GOT3 (cell line): ENCODE data around the gene LAMB1.

Source experiments
- DNase-seq: peaks from one replicate; lab custom pipeline; 2025; ENCODE audit warnings: mixed read lengths; lab: John Stamatoyannopoulos, UW

LAMB1 gene

DNA sequence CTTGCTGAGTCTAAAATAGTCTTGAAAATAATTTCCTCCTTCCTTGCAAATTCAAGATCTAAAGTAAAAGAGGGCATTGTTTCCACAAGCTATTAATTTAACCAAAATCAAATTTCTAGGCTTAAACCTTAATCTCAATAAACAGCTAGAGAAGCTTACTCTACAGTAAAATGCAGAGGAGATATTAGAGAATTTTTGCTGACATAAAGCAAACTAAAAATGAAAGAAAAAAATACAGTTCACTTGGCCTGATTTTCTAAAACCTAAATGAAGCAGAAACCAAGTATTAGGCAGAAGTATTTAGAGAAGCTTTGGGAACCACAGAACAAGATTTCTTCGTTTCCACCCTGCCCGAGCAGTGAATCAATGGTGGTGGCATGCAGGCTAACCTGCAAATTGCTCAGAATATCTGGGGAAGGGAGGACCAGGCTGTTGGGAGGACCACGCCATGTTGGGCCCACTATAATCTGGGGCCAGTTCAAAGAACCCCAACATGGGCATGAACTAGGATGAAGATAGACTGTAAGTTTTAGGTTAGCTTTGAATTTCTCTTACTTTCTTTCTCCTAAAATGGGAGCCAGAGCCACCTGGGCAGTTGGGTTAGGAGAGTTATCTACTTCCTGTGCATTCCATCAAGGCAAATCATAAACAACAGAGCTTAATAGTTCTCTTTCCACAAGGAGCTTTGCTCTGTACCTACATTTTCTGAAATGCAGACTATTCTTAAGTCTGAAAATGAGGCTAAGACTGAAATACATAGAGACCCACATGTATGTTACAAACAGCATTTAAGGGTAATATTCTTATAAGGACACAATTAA lies 4.1 kb downstream of the LAMB1 start:
- DNase-seq: no peak

DNA sequence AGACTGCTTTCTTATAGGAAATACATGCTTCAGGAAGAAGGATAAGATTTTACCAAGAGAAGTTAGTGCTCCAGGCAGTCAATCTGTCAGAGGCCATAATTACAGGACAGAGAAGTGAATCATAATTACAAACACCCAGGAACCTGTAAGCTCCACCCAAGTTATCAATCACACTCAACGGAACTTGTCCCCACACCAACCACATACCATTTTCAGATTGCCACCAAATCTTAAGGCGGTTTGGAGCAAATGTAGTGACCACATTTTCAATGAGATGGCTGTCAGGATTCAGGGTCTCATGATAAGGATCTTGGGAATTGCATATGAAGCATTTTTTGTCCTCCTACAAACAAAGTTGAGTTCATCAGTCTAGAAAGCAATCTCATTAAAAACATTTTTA lies 4.8 kb downstream of the LAMB1 start:
- no peak for DNase-seq

DNA sequence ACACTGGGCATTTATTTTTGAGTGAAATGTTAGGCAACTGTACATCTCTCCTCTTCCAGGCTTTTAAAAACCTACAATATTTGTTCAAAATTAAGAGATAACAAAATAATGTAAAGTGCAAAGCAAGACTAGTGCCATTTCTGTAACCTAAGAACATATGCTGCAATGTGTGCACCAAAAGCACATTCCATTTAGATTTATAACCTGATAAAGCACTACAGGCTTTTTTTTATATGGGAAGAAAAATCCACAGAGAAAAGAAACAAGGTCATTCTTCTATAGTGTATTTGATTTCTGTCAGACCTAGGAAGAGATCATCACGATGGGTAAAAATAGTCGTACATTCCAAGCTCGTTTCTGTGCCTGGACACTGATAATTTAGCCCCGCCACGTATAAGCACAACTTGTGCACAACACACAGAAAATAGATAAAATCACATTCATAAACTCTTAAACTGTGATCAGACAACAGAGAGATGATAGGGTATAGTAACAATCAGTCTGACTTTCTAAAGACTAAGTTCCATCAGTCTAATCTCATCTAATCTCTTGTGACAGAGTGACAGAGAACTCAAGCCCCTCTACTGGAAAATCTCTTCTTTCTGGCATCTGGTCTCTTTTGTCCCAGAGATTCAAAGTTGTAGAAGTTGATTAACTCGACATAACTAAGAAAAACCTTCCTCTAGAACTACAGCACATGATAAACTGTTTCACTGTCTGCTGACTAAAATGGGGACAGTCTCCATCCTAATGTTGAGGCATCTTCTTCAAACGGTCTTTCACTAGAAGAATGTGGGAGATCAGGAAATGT lies 6.7 kb downstream of the LAMB1 start:
- DNase-seq: no peak

GRCh38 chr7:107995184-107996071 lies 7.5 kb downstream of the LAMB1 start:
- DNase-seq: no peak

- no peak for DNase-seq
These were observed 8.4 kb downstream of the LAMB1 start for GRCh38 chr7:107994421-107995030.

GRCh38 chr7:107993891-107994291 lies 9.1 kb downstream of the LAMB1 start:
- DNase-seq: no peak

DNA sequence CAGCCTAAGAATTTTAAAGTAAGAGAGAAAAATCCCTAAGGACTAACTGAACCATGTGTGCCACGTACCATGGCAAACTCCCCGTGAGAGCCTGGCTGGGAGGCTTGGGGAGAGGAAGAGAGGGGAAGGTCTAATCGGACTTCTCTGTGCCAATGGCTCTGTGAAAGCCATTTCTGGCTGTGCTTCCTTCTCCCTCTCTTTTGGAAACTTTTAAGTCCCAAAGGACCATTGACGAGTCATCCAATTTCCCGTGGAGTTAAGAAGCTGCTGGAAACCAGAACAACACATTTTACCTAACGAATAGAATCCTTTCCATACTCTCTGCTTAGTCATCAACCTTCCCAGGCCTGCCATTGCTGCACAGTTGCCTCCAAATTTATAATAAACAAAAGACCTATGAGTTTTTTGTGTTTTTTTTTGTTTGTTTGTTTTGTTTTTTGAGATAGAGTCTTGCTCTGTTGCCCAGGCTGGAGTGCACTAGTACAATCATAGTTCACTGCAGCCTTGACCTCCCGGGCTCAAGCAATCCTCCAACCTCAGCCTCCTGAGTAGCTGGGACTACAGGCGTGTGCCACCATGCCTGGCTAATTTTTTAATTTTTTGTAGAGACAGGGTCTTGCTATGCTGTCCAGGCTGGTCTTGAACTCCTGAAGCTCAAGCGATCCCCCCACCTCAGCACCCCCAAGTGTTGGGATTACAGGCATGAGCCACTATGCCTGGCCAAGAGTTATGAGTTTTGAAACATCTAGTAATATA lies 13.2 kb downstream of the LAMB1 start:
- no peak for DNase-seq

DNA sequence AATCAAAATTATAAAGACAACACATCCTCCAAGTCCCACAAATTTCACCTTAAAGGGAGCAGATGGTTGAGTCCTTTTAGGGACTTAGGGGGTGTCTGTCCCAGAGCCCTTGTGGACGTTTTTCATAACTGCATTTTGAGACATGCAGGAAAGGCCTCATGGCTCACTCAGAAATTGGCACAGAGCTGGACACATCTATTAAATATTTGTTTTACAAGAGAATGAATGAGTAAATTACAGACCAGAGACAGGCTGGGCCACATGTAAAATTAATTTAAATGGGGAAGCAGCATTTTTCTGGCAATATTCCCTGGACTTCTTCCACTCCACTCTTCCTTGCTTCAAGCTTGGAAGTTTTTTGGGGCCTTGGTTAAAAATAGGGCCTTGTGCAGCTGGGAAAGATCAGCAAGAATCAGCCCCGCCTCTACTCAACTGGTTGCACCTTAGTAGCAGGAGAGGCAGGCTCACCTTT lies 20.0 kb downstream of the LAMB1 start:
- DNase-seq: no peak

DNA sequence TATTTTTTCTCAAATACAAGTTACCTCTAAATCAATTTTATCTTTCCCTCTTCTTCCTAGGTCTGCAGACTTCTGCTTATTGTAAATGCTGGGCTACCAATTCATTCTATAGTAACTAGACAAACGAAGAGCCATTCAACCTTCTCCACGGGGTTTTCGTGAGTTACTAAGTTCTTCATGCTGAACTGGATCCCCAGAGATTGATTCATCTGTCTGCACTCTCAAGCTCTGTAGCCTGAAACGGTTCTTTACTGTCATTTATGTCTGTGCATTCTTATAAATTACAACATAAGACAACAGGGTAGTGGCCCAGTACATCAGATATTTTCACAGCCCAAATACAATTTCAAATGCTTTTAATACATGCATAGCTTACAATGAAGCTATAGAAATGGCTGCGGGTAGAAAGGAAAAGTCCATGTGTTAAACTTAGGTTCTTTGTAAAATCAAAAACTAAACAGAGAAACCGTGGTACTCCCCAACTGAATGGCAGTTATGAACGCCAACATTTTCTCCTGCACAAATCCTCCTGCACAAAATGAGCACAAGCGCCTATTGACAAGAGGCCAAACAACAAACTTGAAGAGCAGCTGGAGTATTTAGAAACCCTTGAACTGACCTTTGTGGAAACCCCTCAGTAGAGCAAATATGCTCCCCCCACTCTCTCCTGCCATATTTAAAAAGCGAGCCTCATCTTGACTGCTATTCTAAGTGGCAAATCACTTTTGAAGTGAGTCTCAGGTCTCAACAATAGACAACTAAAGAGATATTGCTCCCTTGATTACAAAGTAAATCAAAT lies 20.7 kb downstream of the LAMB1 start:
- no peak for DNase-seq

- no peak for DNase-seq
These were observed 21.5 kb downstream of the LAMB1 start for GRCh38 chr7:107981466-107981865.

- DNase-seq: no peak
These were observed 22.2 kb downstream of the LAMB1 start for GRCh38 chr7:107980671-107981190.

DNA sequence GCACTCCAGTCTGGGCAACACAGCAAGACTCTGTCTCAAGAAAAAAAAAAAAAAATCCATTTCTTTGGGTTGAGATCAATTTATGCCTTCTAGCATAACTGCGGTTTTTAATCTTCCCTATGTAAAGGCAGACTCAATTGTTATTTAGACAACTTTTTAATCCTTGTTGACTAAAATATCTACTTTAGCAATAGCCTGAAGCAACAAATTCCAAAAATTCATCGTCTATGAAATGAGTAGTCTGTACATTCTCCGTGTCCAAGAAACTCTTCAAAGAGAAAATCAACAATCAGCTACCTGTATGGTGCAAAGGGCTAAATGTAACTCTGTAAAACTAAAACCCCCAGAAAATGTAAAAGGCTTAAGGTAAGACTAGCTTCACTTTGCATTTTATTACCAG lies 22.8 kb downstream of the LAMB1 start:
- DNase-seq: no peak

DNA sequence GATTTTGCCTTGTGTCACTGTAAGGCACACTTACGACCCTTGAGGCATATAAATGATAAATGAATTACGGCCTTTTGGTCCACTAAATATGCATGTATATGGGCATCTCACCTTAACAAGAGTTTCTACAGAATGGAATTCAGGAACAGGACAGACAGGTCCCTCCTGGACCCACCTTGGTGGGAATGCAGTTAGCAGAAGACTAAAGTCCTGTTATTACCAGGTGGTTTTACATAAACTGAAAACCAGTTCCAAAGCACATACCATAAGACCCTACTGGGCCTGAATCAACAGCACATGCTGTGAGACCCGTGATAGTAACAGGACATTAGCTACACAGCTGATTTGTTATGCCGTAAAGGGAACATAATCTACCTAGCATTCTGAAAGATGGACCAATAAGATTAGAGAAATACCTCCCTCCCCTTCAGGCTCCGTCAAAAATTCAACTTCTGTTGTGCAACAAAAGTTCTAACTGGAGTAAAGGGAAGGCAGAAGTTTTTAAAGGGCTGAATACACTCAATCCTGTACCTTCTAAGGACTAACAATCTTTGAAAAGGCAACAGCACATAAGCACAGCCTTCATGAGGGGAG lies 24.0 kb downstream of the LAMB1 start:
- DNase-seq: no peak

DNA sequence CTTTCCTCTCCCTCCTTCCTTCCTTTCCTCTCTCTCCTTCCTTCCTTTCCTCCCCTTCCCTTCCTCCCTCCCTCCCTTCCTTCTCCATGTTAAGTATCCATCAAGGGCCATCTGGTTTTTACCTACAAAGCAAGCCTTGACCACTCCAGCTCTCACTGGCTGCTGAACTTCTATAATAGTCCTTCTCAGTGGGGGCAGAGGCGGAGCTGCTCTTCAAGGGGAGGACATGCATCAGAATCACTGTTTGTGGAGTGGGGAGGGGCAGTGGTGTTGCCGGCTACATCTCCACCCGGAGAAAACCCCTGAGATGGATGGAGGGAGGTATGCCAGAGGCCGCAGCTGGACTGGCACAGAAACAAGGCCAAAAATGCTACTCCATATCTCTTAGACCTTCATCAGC lies 25.9 kb downstream of the LAMB1 start:
- DNase-seq: no peak

- no peak for DNase-seq
These were observed 26.3 kb downstream of the LAMB1 start for GRCh38 chr7:107976620-107977019.

- DNase-seq: no peak
These were observed 27.5 kb downstream of the LAMB1 start for GRCh38 chr7:107975394-107976013.

GRCh38 chr7:107973861-107974260 lies 29.1 kb downstream of the LAMB1 start:
- DNase-seq: no peak

DNA sequence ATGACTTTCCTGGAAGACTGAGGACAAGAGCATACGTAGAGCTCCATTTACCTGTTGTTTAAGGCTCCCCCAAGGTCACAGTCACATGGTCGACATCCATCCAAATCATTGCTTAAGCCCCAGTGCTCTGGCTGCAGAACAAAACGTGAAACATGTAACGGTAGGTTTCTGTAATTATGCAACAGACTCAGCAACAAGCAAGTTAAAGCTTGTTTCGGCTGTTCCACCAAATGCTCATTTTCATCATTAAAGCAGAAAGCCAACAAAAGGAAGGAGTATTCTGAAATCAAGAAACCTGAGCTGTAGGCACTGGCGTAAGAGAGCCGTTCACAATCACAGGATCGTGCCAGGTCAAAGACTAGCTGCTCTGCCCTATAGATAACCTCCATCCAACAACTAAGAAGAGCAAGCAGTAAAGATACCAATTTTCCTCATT lies 30.0 kb downstream of the LAMB1 start:
- no peak for DNase-seq

- DNase-seq: no peak
These were observed 30.9 kb downstream of the LAMB1 start for GRCh38 chr7:107972075-107972482.
